Measurements from ENCODE around the gene LMTK2. TPM values are rescaled to one million over a fixed set of nuclear protein-coding genes. Genes with fewer than 3 reads are reported as not detected.

LMTK2 gene
- total RNA-seq, 4 donors from 2014 or later = 11.0 to 15.8 (median 12.0) TPM

DNA sequence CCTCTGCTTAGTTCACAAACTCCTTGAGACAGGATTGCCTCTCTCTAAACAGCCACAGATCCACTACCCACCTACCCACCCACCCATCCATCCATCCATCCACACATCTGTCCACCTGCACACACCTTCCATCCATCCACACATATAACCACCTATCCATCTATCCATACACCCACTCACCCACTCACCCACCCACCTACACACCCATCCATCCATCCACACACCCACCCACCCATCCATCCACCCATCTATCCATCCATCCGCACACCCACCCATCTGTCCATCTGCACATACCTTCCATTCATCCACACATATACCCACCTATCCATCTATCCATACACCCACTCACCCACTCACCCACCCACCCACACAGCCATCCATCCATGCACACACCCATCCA, 135.7 kb downstream of the LMTK2 start:
- no peak for ATAC-seq (ENCODE audit: low FRiP score)
- no peak for DNase-seq (ENCODE audit: low spot score)
- TF ChIP-seq, protein P1, sequence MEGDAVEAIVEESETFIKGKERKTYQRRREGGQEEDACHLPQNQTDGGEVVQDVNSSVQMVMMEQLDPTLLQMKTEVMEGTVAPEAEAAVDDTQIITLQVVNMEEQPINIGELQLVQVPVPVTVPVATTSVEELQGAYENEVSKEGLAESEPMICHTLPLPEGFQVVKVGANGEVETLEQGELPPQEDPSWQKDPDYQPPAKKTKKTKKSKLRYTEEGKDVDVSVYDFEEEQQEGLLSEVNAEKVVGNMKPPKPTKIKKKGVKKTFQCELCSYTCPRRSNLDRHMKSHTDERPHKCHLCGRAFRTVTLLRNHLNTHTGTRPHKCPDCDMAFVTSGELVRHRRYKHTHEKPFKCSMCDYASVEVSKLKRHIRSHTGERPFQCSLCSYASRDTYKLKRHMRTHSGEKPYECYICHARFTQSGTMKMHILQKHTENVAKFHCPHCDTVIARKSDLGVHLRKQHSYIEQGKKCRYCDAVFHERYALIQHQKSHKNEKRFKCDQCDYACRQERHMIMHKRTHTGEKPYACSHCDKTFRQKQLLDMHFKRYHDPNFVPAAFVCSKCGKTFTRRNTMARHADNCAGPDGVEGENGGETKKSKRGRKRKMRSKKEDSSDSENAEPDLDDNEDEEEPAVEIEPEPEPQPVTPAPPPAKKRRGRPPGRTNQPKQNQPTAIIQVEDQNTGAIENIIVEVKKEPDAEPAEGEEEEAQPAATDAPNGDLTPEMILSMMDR (IDR thresholded peaks at IDR 0.05) = no peak

GRCh38 chr7:98242934-98243333, 136.3 kb downstream of the LMTK2 start:
- no peak for DNase-seq (ENCODE audit: low spot score)
- TF ChIP-seq, protein P1 (IDR thresholded peaks at IDR 0.05) = no peak
- ATAC-seq (ENCODE audit: low FRiP score) = no peak

GRCh38 chr7:98244871-98245270, 138.2 kb downstream of the LMTK2 start:
- no peak for ATAC-seq (ENCODE audit: low FRiP score)
- DNase-seq (ENCODE audit: low spot score) = no peak
- TF ChIP-seq, protein P1 (IDR thresholded peaks at IDR 0.05) = no peak

DNA sequence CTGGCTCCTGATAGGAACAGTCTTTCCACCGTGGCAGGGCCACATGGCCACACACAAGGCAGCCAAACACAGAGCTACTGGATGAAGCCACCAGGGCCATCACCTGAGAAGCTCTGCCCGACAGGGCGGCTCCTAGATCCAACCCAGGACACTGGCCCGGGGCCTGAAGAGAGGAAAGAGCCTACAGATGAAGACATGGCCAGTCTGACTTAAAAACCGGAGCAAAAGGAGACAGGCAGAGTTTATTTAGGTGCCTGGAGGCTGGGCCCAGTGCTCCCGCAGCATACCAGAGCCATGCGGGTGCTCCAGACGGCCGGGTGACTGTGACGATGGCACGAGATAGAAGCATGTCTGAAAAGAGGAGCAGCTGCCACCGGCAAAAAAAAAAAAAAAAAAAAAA, 141.5 kb downstream of the LMTK2 start:
- TF ChIP-seq, protein P1 (IDR thresholded peaks at IDR 0.05) = no peak
- ATAC-seq (ENCODE audit: low FRiP score) = no peak
- no peak for DNase-seq (ENCODE audit: low spot score)

DNA sequence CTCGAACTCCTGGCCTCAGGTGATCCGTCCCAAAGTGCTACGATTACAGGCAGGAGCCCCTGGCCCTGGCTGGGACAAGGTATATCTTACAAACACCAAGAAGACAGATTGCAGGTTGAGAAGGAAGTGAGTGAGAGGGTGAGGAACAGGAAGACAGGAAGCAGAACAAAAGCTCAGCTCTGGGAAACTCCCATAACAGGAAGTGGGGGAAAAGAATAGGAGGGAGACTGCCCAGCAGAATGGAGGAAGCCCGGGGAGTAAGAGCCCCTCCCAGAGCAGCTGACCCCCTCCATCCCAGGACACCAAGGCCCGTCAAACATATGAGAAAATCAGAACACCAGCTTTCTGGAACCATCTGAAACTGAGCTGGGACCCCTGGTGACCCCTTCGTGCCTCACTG, 142.4 kb downstream of the LMTK2 start:
- TF ChIP-seq, protein P1 (IDR thresholded peaks at IDR 0.05) = no peak
- DNase-seq (ENCODE audit: low spot score) = no peak
- no peak for ATAC-seq (ENCODE audit: low FRiP score)

GRCh38 chr7:98250789-98251188, 144.1 kb downstream of the LMTK2 start:
- no peak for ATAC-seq (ENCODE audit: low FRiP score)
- no peak for DNase-seq (ENCODE audit: low spot score)
- TF ChIP-seq, protein P1 (IDR thresholded peaks at IDR 0.05) = no peak

DNA sequence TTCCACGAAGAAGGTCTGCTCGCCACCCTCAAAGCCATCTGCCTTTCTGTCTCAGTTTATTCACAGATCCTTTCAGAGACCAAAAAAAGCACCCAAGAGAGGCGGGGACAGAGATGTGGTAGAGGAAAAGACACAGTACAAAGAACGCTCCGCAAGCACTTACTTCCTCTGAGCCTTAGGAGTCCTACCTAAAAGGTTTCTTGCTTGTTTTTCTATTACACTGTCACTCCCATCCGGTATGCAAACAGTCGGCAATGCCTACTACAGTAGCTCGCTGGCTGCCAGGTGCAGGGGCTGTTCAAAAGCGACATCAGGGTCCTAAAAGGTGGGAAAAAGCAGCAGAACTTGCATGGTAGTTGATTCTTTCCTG, 144.6 kb downstream of the LMTK2 start:
- TF ChIP-seq, protein P1 (IDR thresholded peaks at IDR 0.05) = no peak
- DNase-seq (ENCODE audit: low spot score) (no peak), ATAC-seq (ENCODE audit: low FRiP score) (no peak)
